A549 (cell line): ENCODE data around the gene RNASE12. TPM values are rescaled to one million over a fixed set of nuclear protein-coding genes. Genes with fewer than 3 reads are reported as not detected.
A peak's percentile ranks its signal among the peaks of the same experiment; 100 is the strongest.
"Not testable (repeated sequence)": the region's sequence is repeated elsewhere in the genome, so short reads cannot be mapped to it uniquely, and the experiment has no call there.

Experiments used
- ATAC-seq, 2 experiments: fragments of 200-7000 bp in 1 of 2; fragments of >200 bp in 1 of 2; cut with Nextera tagmentation in 1 of 2; cut with Tn5 transposase in 1 of 2; 3 replicates each; pipeline versions ENCODE4 v1.8.0 to v1.9.1; 2018 to 2020; ENCODE audit warnings: mild to moderate bottlenecking in 1 of 2, moderate library complexity in 1 of 2
- CTCF ChIA-PET: fragments of 300-600 bp; sonication (Branson Sonifier 250); formaldehyde crosslinking; extraction: SDS; loops from one replicate; lab custom pipeline; 2021; ENCODE audit warnings: antibody characterized with exemption, inconsistent platforms; lab: Yijun Ruan, JAX
- POLR2A ChIA-PET: fragments of 350-600 bp; formaldehyde crosslinking; extraction: SDS; loops from one replicate; lab custom pipeline; 2021; ENCODE audit warnings: antibody characterized with exemption, inconsistent platforms; lab: Yijun Ruan, JAX
- DNase-seq, 2 experiments: peaks; one replicate each; pipeline versions ENCODE4 v3.0.0 to v3.0.0-alpha.2; 2011 to 2016; ENCODE audit warnings: low read depth in 1 of 2, low spot score in 1 of 2
- FAIRE-seq: peaks from 2 replicates; lab custom pipeline; 2011; peaks lifted over from hg19 to GRCh38; lab: Jason Lieb, UNC
- H3K27ac ChIP-seq, 2 experiments: fragments of >200 bp; sonication (Bioruptor Twin); formaldehyde crosslinking; 3 replicates each; pipeline ENCODE4 v1.5.1; 2016 to 2017
- H3K4me1 ChIP-seq: fragments of >200 bp; sonication (Bioruptor Twin); formaldehyde crosslinking; 3 replicates; pipeline ENCODE4 v1.6.1; 2016
- H3K4me2 ChIP-seq: fragments of >200 bp; sonication (Bioruptor Twin); formaldehyde crosslinking; 3 replicates; pipeline ENCODE4 v1.6.1; 2016
- H3K4me3 ChIP-seq: fragments of >200 bp; sonication (Bioruptor Twin); formaldehyde crosslinking; 3 replicates; pipeline ENCODE4 v1.5.1; 2016
- H3K9me3 ChIP-seq: fragments of >200 bp; sonication (Bioruptor Twin); formaldehyde crosslinking; 3 replicates; pipeline ENCODE4 v1.6.1; 2016
- CBX8 ChIP-seq: fragments of 200-600 bp; sonication (generic); IDR thresholded peaks from 2 replicates; pipeline ENCODE4 v1.6.1; 2016
- CEBPB ChIP-seq, 2 experiments: fragments of >200 bp in 1 of 2; sonication (Bioruptor Twin) in 1 of 2; formaldehyde crosslinking in 1 of 2; IDR thresholded peaks; 2 replicates each; pipeline ENCODE4 v1.6.1; 2012 to 2016
- E2F6 ChIP-seq: IDR thresholded peaks from 2 replicates; pipeline ENCODE4 v1.6.1; 2012; ENCODE audit warnings: low read depth, borderline replicate concordance
- EHF ChIP-seq: fragments of 250-450 bp; sonication (Bioruptor Pico); IDR thresholded peaks from 2 replicates; pipeline ENCODE4 v1.5.0; 2020; ENCODE audit warnings: mild to moderate bottlenecking
- FOSL2 ChIP-seq, 2 experiments: fragments of 450-650 bp in 1 of 2; fragments of >200 bp in 1 of 2; sonication (Bioruptor Twin) in 1 of 2; formaldehyde crosslinking; IDR thresholded peaks; 2 replicates each; pipeline versions ENCODE4 v1.5.0 to v1.6.1; 2016 to 2020; ENCODE audit warnings: mild to moderate bottlenecking in 1 of 2, moderate library complexity in 1 of 2
- GATA3 ChIP-seq: IDR thresholded peaks from 2 replicates; pipeline ENCODE4 v1.6.1; 2012; ENCODE audit warnings: borderline replicate concordance
- HOXA7 ChIP-seq: fragments of 250-450 bp; sonication (Bioruptor Pico); IDR thresholded peaks from 2 replicates; pipeline ENCODE4 v1.5.0; 2020; ENCODE audit warnings: mild to moderate bottlenecking, moderate library complexity
- MAFK ChIP-seq: fragments of 450-650 bp; IDR thresholded peaks from 2 replicates; pipeline ENCODE4 v1.6.1; 2014; ENCODE audit not compliant: partially characterized antibody
- NFE2L2 ChIP-seq: fragments of 150-350 bp; conservative IDR thresholded peaks from 2 replicates; pipeline ENCODE4 v1.6.1; 2014; ENCODE audit warnings: low read length
- NR3C1 ChIP-seq: fragments of >200 bp; sonication (Bioruptor Twin); formaldehyde crosslinking; IDR thresholded peaks from 3 replicates; pipeline ENCODE4 v1.6.1; 2017
- PBX3 ChIP-seq: IDR thresholded peaks from 2 replicates; pipeline ENCODE4 v1.6.1; 2012
- PHF8 ChIP-seq: fragments of 200-600 bp; sonication (generic); IDR thresholded peaks from 2 replicates; pipeline ENCODE4 v1.6.1; 2016; ENCODE audit warnings: low read depth, mild to moderate bottlenecking, antibody characterized with exemption, moderate library complexity, borderline replicate concordance
- POLR2A ChIP-seq: IDR thresholded peaks from 2 replicates; pipeline ENCODE4 v1.6.1; 2012; ENCODE audit warnings: mild to moderate bottlenecking, low read length
- POLR2AphosphoS2 ChIP-seq: conservative IDR thresholded peaks from 2 replicates; pipeline ENCODE4 v1.6.1; 2012; ENCODE audit warnings: low read length, improper control_type of control experiment, inconsistent platforms
- RCOR1 ChIP-seq: fragments of 150-350 bp; IDR thresholded peaks from 2 replicates; pipeline ENCODE4 v1.6.1; 2014; ENCODE audit warnings: antibody characterized with exemption, low read length, low read depth
- RFX5 ChIP-seq: fragments of 450-650 bp; IDR thresholded peaks from 2 replicates; pipeline ENCODE4 v1.7.1; 2014; ENCODE audit warnings: antibody characterized with exemption, mild to moderate bottlenecking, moderate library complexity
- ZC3H11A ChIP-seq: fragments of 450-650 bp; IDR thresholded peaks from 2 replicates; pipeline ENCODE4 v1.6.1; 2014; ENCODE audit warnings: antibody characterized with exemption, mild to moderate bottlenecking
- ZFP36 ChIP-seq: fragments of 450-650 bp; IDR thresholded peaks from 2 replicates; pipeline ENCODE4 v1.6.1; 2014; ENCODE audit warnings: borderline replicate concordance; ENCODE audit not compliant: partially characterized antibody
- WGBS: methylation state at CpG from one replicate; pipeline ENCODE4 v1.1.6; 2017; ENCODE audit errors: missing lambda C conversion rate; 5-methylcytosine and 5-hydroxymethylcytosine counted together
- polyA plus RNA-seq, 4 experiments: library from polyadenylated mRNA; depleted of rRNA in 3 of 4; stranded (reverse); fragments of >200 nt; fragmentation: RNase III in 1 of 4; extraction: RNeasy Plus Mini Kit Qiagen cat#74134 plus additional on column Dnase treatment in 1 of 4; gene quantifications; 2 replicates in 3 of 4; 3 replicates in 1 of 4; pipeline ENCODE4 v1.2.3, GENCODE V29; 2011 to 2017
- TF ChIP-seq, protein P1 (sequence below): IDR thresholded peaks from 2 replicates; pipeline ENCODE4 v1.6.1; 2012

RNASE12 gene
- polyA plus RNA-seq, 2 of the 4 experiments (the other 2 are of a cell fraction) = not detected

GRCh38 chr14:20622816-20623291 lies 31.7 kb upstream of the RNASE12 start:
- peaks cover 24% of the 10 kb centered on the region; the same call in 2 of the 3 replicates for H3K4me1 ChIP-seq
- no peak overlapping the region for H3K4me3 ChIP-seq
- POLR2A ChIA-PET = interaction anchor here (1.1 kb wide), 1 partner anchor 59 kb away, joined by 3 read pairs; no protein-coding TSS in a partner anchor
- CTCF ChIA-PET = interaction anchor here (0.9 to 3.4 kb wide), 9 partner anchors 9 to 348 kb away, joined by 3 to 27 read pairs (median 3); partner anchors contain the start of gene RNASE4
- ATAC-seq (no peak), DNase-seq (no peak), FAIRE-seq (no peak)
- no peak overlapping the region for H3K4me2 ChIP-seq
- 94% methylated on average over 29 of the region's 29 CpGs for WGBS
- no peaks in the 10 kb centered on the region for H3K9me3 ChIP-seq
- TF ChIP-seq, protein P1, sequence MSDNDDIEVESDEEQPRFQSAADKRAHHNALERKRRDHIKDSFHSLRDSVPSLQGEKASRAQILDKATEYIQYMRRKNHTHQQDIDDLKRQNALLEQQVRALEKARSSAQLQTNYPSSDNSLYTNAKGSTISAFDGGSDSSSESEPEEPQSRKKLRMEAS = no peak
- 0 out of 2 replicates have a peak, but pooled peaks have one; percentile 13 for TF ChIP-seq POLR2A
- TF ChIP-seq, all 56 proteins: peak for 1
- no peak overlapping the region for H3K27ac ChIP-seq

GRCh38 chr14:20620798-20621478 lies 29.8 kb upstream of the RNASE12 start:
- CTCF ChIA-PET = interaction anchor here (0.6 to 3.4 kb wide), 8 partner anchors 7 to 350 kb away, joined by 3 to 27 read pairs (median 3); partner anchors contain the start of gene PARP2
- DNase-seq (no peak), ATAC-seq (no peak), FAIRE-seq (no peak)
- POLR2A ChIA-PET = no interaction called here
- WGBS = 42% methylated on average over 2 of the region's 2 CpGs
- Histone ChIP-seq H3K4me1 (peaks cover 14% of the 10 kb centered on the region; the same call in 2 of the 3 replicates), H3K4me2 (no peak overlapping the region), H3K4me3 (no peak overlapping the region), H3K27ac (no peak overlapping the region), H3K9me3 (no peaks in the 10 kb centered on the region)
- TF ChIP-seq FOSL2 (IDR thresholded peaks at IDR 0.05) (no peak), FOSL2 (CRISPR knock-in tag; IDR thresholded peaks at IDR 0.05) (no peak), HOXA7 (no peak), PBX3 (no peak), CBX8 (no peak), RFX5 (no peak), CEBPB (IDR thresholded peaks at IDR 0.05) (0 out of 4 replicates have a peak, but pooled peaks of 1 of the 2 experiments have one; percentile 19)

GRCh38 chr14:20619688-20620087 lies 28.5 kb upstream of the RNASE12 start:
- FAIRE-seq, H3K9me3 ChIP-seq, DNase-seq, H3K4me3 ChIP-seq, H3K27ac ChIP-seq, POLR2A ChIA-PET, H3K4me2 ChIP-seq, ATAC-seq: not testable (repeated sequence)
- peaks cover 24% of the 10 kb centered on the region; the same call in 2 of the 3 replicates for H3K4me1 ChIP-seq
- CTCF ChIA-PET = interaction anchor here (0.9 to 1.5 kb wide), 5 partner anchors 10 to 351 kb away, joined by 3 read pairs; partner anchors contain the start of gene PARP2
- 67% methylated on average over 6 of the region's 6 CpGs for WGBS

DNA sequence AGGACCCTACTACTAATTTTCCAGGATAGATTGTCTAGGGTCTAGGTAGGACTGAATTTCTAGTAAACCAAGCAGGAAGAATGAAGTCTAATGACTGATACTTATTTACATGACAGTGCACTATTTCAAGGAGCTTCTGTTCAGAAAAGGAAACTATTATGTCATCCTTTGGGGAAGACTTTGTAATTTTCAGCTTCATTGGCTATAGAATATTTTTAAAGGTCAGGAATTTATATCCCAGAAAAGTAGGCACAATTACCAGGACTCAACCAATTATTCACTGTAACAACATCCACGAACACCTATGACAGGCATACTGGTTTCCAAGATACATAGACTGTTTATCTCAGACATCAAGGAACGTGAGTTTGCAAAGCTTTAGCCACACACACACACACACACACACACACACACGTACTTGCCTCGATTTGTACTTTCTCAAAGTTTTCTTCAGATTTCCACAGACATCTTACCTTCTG lies 27.1 kb upstream of the RNASE12 start:
- ChIA-PET CTCF (interaction anchor here (0.9 to 1.1 kb wide), 2 partner anchors 65 to 239 kb away, joined by 3 read pairs; no protein-coding TSS in a partner anchor), POLR2A (no interaction called here)
- ATAC-seq = no peak
- DNase-seq = peak in 1 of 2 experiments; percentile 37
- FAIRE-seq = no peak
- peak; percentile 80 for TF ChIP-seq MAFK
- TF ChIP-seq NFE2L2 = peak; percentile 36; the same call in 1 of the 2 replicates
- no peak for TF ChIP-seq CBX8
- WGBS = 54% methylated on average over 4 of the region's 4 CpGs
- H3K4me2 ChIP-seq = no peak overlapping the region
- H3K27ac ChIP-seq = no peak overlapping the region
- peaks cover 20% of the 10 kb centered on the region; the same call in 2 of the 3 replicates for H3K4me1 ChIP-seq
- H3K9me3 ChIP-seq = no peaks in the 10 kb centered on the region
- H3K4me3 ChIP-seq = no peak overlapping the region

DNA sequence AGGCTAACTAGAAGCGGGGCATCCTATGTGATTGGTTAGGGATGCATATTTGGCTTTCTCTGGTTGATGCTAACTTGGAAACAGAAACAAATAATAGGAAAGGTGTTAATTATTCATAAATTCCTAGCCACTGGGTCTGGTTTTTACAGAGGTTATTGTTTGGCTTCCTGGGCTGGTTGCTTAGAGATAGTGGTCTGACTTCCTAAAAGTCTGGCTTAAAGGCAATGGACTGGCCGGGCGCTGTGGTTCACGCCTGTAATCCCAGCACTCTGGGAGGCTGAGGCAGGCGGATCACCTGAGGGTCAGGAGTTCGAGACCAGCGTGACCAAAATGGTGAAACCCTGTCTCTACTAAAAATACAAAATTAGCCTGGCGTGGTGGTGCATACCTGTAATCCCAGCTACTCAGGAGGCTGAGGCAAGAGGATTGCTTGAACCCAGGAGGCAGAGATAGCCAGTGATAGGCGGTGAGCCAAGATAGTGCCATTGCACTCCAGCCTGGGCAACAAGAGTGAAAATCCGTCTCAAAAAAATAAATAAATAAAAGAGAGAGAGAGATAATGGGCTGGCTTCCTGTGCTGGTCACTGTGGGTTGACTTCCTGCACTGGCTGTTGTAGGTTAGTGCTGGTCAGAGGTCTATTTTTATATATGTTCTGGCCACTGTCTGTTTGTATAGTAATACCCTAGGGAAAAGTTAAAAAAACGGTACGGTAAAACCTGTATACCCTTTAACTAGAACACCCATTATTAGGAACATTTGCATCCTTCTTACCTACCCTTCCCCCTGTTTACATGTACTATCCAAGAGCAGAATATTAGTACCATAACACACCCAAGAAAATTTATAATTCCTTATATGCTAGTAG lies 26.2 kb upstream of the RNASE12 start:
- FAIRE-seq = no peak
- no peak for ATAC-seq
- Histone ChIP-seq H3K4me2 (no peak overlapping the region), H3K9me3 (no peaks in the 10 kb centered on the region), H3K27ac (no peak overlapping the region), H3K4me3 (no peak overlapping the region), H3K4me1 (peaks cover 25% of the 10 kb centered on the region; the same call in 2 of the 3 replicates)
- 72% methylated on average over 12 of the region's 12 CpGs for WGBS
- ChIA-PET CTCF (no interaction called here), POLR2A (no interaction called here)
- no peak for DNase-seq
- TF ChIP-seq NR3C1 = no peak
- no peak for TF ChIP-seq GATA3
- no peak for TF ChIP-seq ZC3H11A
- no peak for TF ChIP-seq RCOR1
- TF ChIP-seq POLR2AphosphoS2 = no peak
- no peak for TF ChIP-seq EHF
- no peak for TF ChIP-seq ZFP36
- TF ChIP-seq E2F6 = no peak
- TF ChIP-seq PHF8 = no peak
